Measurements from ENCODE around the gene BTLA. TPM values are rescaled to one million over a fixed set of nuclear protein-coding genes. Genes with fewer than 3 reads are reported as not detected.
"Not testable (repeated sequence)": the region's sequence is repeated elsewhere in the genome, so short reads cannot be mapped to it uniquely, and the experiment has no call there.

The BTLA gene
- total and polyA plus RNA-seq, 10 of the 15 experiments (the other 5 are each of a cell fraction or from before 2014, with no cell fraction given) = 55.4 to 134 (median 84.2) TPM

- no peak for TF ChIP-seq REST (IDR thresholded peaks at IDR 0.05; ENCODE audit: low read depth, low read length)
These were observed 2.8 kb downstream of the BTLA start (continued) for GRCh38 chr3:112496366-112497067.

GRCh38 chr3:112494448-112494767 is 4.9 kb downstream of the BTLA start:
- 94% methylated on average over 3 of the region's 3 CpGs for WGBS (ENCODE audit: insufficient coverage, insufficient replicate concordance, low lambda C conversion rate, missing lambda C conversion rate)
- FAIRE-seq; H3K27me3 ChIP-seq (replicated peaks in 1 of 2; ENCODE audit: control insufficient read depth in 2 of 2, insufficient read depth in 2 of 2, low read length in 1 of 2); DNase-seq (ENCODE audit: low read depth, low spot score); H3K36me3 ChIP-seq (ENCODE audit: control insufficient read depth in 2 of 2, insufficient read depth in 2 of 2, low read length in 1 of 2); H4K20me1 ChIP-seq (ENCODE audit: control insufficient read depth, insufficient read depth); ATAC-seq; in situ Hi-C loops (cut with MboI); H3K9ac ChIP-seq (ENCODE audit: control insufficient read depth, insufficient read depth, low read length); H2AFZ ChIP-seq (ENCODE audit: control insufficient read depth, low read depth, low read length); BruUV-seq (replicated peaks); H3K9me3 ChIP-seq (replicated peaks; ENCODE audit: control insufficient read depth, insufficient read depth, low read length): not testable (repeated sequence)
- peaks cover 98% of the 10 kb centered on the region for H3K79me2 ChIP-seq (ENCODE audit: control insufficient read depth, insufficient read depth, low read length)
- H3K4me1 ChIP-seq (ENCODE audit: control insufficient read depth, insufficient read depth, low read length) = peaks cover 12% of the 10 kb centered on the region; the same call in 1 of the 2 replicates
- H3K4me2 ChIP-seq (ENCODE audit: control insufficient read depth, insufficient read depth) = peak overlapping the region; percentile 81
- 0 out of 2 replicates have a peak overlapping the region, but pooled peaks have one; percentile 23 for H3K27ac ChIP-seq (ENCODE audit: control insufficient read depth, insufficient read depth)
- POLR2A ChIA-PET = interaction anchor here (0.7 to 1.1 kb wide), 3 partner anchors 19 to 379 kb away, joined by 3 to 4 read pairs (median 3); no protein-coding TSS in a partner anchor
- intact Hi-C loops (cut with micrococcal nuclease; ENCODE audit: unreplicated experiment) = loop anchor here (10.0 kb wide), 1 partner anchor 360 kb away; the partner anchor contains the start of gene GCSAM
- H3K4me3 ChIP-seq = peak overlapping the region; percentile 62
- CTCF ChIA-PET = interaction anchor here (1.6 to 3.7 kb wide), 2 partner anchors 20 to 168 kb away, joined by 4 to 10 read pairs; no protein-coding TSS in a partner anchor
- SMC1A ChIA-PET (ENCODE audit: uncharacterized antibody, unreplicated experiment) = interaction anchor here (1.2 to 12.0 kb wide), 5 partner anchors 7 to 34 kb away, joined by 3 to 143 read pairs (median 57); partner anchors contain the start of gene BTLA
- RAD21 ChIA-PET (ENCODE audit: unreplicated experiment) = interaction anchor here (1.0 to 14.4 kb wide), 4 partner anchors 24 to 379 kb away, joined by 3 to 262 read pairs (median 62); partner anchors contain the start of gene CD200
- TF ChIP-seq ZNF217 (IDR thresholded peaks at IDR 0.05) (peak; percentile 51; the same call in 1 of the 2 replicates), HDGF (IDR thresholded peaks at IDR 0.05) (0 out of 2 replicates have a peak, but pooled peaks have one; percentile 37), NBN (IDR thresholded peaks at IDR 0.05) (0 out of 2 replicates have a peak, but pooled peaks have one; percentile 10), NR2F1 (conservative IDR thresholded peaks at IDR 0.05) (peak; percentile 40)
- TF ChIP-seq, protein P1, sequence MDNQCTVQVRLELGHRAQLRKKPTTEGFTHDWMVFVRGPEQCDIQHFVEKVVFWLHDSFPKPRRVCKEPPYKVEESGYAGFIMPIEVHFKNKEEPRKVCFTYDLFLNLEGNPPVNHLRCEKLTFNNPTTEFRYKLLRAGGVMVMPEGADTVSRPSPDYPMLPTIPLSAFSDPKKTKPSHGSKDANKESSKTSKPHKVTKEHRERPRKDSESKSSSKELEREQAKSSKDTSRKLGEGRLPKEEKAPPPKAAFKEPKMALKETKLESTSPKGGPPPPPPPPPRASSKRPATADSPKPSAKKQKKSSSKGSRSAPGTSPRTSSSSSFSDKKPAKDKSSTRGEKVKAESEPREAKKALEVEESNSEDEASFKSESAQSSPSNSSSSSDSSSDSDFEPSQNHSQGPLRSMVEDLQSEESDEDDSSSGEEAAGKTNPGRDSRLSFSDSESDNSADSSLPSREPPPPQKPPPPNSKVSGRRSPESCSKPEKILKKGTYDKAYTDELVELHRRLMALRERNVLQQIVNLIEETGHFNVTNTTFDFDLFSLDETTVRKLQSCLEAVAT (IDR thresholded peaks at IDR 0.05) = peak; percentile 21; the same call in 1 of the 2 replicates
